SK-N-SH (cell line): ENCODE measurements around the gene GRIN1. TPM values are rescaled to one million over a fixed set of nuclear protein-coding genes. Genes with fewer than 3 reads are reported as not detected.
A peak's percentile ranks its signal among the peaks of the same experiment; 100 is the strongest.

Experiments used
- CTCF ChIA-PET: fragments of 300-600, 350-600 bp; formaldehyde crosslinking; extraction: SDS; loops from one replicate; lab custom pipeline; 2021; lab: Yijun Ruan, JAX
- POLR2A ChIA-PET: fragments of 350-600 bp; sonication (Branson Sonifier 250); formaldehyde crosslinking; extraction: SDS; loops from one replicate; lab custom pipeline; 2020; ENCODE audit warnings: antibody characterized with exemption, inconsistent platforms; lab: Yijun Ruan, JAX
- DNase-seq: peaks from one replicate; pipeline ENCODE4 v3.0.0; 2012
- H2AFZ ChIP-seq: fragments of 200-600 bp; sonication (generic); 2 replicates; pipeline ENCODE4 v1.8.1; 2016; ENCODE audit warnings: antibody characterized with exemption, mild to moderate bottlenecking, low read depth
- H3F3A ChIP-seq: fragments of 200-600 bp; sonication (generic); replicated peaks from 2 replicates; pipeline ENCODE3; 2016; ENCODE audit warnings: antibody characterized with exemption, mild to moderate bottlenecking; ENCODE audit not compliant: insufficient read depth
- H3K27ac ChIP-seq, 2 experiments: fragments of 200-500 bp in 1 of 2; fragments of 200-600 bp in 1 of 2; sonication (Bioruptor generic) in 1 of 2; sonication (generic), shearing (Covaris generic) in 1 of 2; 2 replicates each; pipeline versions ENCODE4 v1.5.1 to v1.6.1; 2014 to 2016; ENCODE audit warnings: low read depth in 2 of 2, inconsistent platforms in 1 of 2, low read length in 1 of 2, mild to moderate bottlenecking in 1 of 2, mixed read lengths in 1 of 2
- H3K27me3 ChIP-seq: fragments of 200-600 bp; sonication (generic), shearing (Covaris generic); 2 replicates; pipeline ENCODE4 v1.6.1; 2016; ENCODE audit warnings: mixed run types; ENCODE audit not compliant: insufficient read depth
- H3K36me3 ChIP-seq, 2 experiments: fragments of 200-500 bp in 1 of 2; fragments of 200-600 bp in 1 of 2; sonication (Bioruptor generic) in 1 of 2; sonication (generic) in 1 of 2; replicated peaks in 1 of 2; 2 replicates each; pipeline versions ENCODE3 to v1.5.1; 2014 to 2016; ENCODE audit warnings: low read length in 1 of 2, mild to moderate bottlenecking in 1 of 2; ENCODE audit not compliant: insufficient read depth in 2 of 2, control insufficient read depth in 1 of 2
- H3K4me1 ChIP-seq, 2 experiments: fragments of 200-500 bp in 1 of 2; fragments of 200-600 bp in 1 of 2; sonication (Bioruptor generic) in 1 of 2; sonication (generic), shearing (Covaris generic) in 1 of 2; 2 replicates each; pipeline versions ENCODE4 v1.5.1 to v1.6.1; 2014 to 2016; ENCODE audit warnings: low read depth in 1 of 2, low read length in 1 of 2, mixed run types in 1 of 2; ENCODE audit not compliant: insufficient read depth in 2 of 2, control insufficient read depth in 1 of 2
- H3K4me2 ChIP-seq: fragments of 200-600 bp; sonication (generic), shearing (Covaris generic); 2 replicates; pipeline ENCODE4 v1.6.1; 2017; ENCODE audit warnings: mixed run types
- H3K4me3 ChIP-seq, 2 experiments: fragments of 200-500 bp in 1 of 2; fragments of 200-600 bp in 1 of 2; sonication (Bioruptor generic) in 1 of 2; sonication (generic), shearing (Covaris generic) in 1 of 2; 2 replicates each; pipeline versions ENCODE4 v1.5.1 to v1.8.1; 2014 to 2016; ENCODE audit warnings: low read depth in 2 of 2, inconsistent platforms in 1 of 2, low read length in 1 of 2, mild to moderate bottlenecking in 1 of 2, mixed read lengths in 1 of 2, moderate library complexity in 1 of 2
- H3K79me2 ChIP-seq: fragments of 200-600 bp; sonication (generic); 2 replicates; pipeline ENCODE4 v1.8.1; 2017; ENCODE audit warnings: mild to moderate bottlenecking; ENCODE audit not compliant: insufficient read depth
- H3K9ac ChIP-seq: fragments of 200-600 bp; sonication (generic); 2 replicates; pipeline ENCODE4 v1.6.1; 2017; ENCODE audit warnings: mixed run types
- H3K9me2 ChIP-seq: fragments of 200-600 bp; sonication (generic); 2 replicates; pipeline ENCODE4 v1.6.1; 2017; ENCODE audit warnings: mixed run types
- H3K9me3 ChIP-seq: fragments of 200-600 bp; sonication (generic); 2 replicates; pipeline ENCODE4 v1.6.1; 2017; ENCODE audit warnings: mixed run types, mild to moderate bottlenecking, moderate library complexity
- H4K20me1 ChIP-seq: fragments of 200-600 bp; sonication (generic); 2 replicates; pipeline ENCODE4 v1.6.1; 2017; ENCODE audit warnings: mild to moderate bottlenecking, mixed run types; ENCODE audit not compliant: insufficient read depth
- CHD2 ChIP-seq: fragments of 150-350 bp; IDR thresholded peaks from 2 replicates; pipeline ENCODE4 v1.6.1; 2018; ENCODE audit warnings: low read length; ENCODE audit not compliant: partially characterized antibody
- ELF1 ChIP-seq: IDR thresholded peaks from 2 replicates; pipeline ENCODE4 v1.4.0; 2012
- FOSL2 ChIP-seq: IDR thresholded peaks from 2 replicates; pipeline ENCODE4 v1.4.0; 2012; ENCODE audit warnings: low read depth, mild to moderate bottlenecking, moderate library complexity, borderline replicate concordance
- FOXJ3 ChIP-seq: sonication (generic); formaldehyde crosslinking; IDR thresholded peaks from 2 replicates; pipeline ENCODE4 v1.5.1; 2020; ENCODE audit warnings: mild to moderate bottlenecking, missing genetic modification reagents
- GABPA ChIP-seq: IDR thresholded peaks from 2 replicates; pipeline ENCODE4 v1.4.0; 2012; ENCODE audit warnings: low read depth, mild to moderate bottlenecking
- GATA2 ChIP-seq: sonication (generic); formaldehyde crosslinking; IDR thresholded peaks from 2 replicates; pipeline ENCODE4 v1.5.0; 2020; ENCODE audit warnings: mild to moderate bottlenecking, missing genetic modification reagents
- MAX ChIP-seq: IDR thresholded peaks from 2 replicates; pipeline ENCODE4 v1.4.0; 2012; ENCODE audit warnings: low read depth
- MXI1 ChIP-seq: IDR thresholded peaks from 2 replicates; pipeline ENCODE4 v1.6.1; 2012; ENCODE audit warnings: mild to moderate bottlenecking, low read depth, low read length, improper control_type of control experiment
- NFIC ChIP-seq: IDR thresholded peaks from 2 replicates; pipeline ENCODE4 v1.4.0; 2012; ENCODE audit warnings: borderline replicate concordance
- NRF1 ChIP-seq: IDR thresholded peaks from 2 replicates; pipeline ENCODE4 v1.6.1; 2012; ENCODE audit warnings: low read depth, mild to moderate bottlenecking, low read length
- POLR2AphosphoS5 ChIP-seq: IDR thresholded peaks from 2 replicates; pipeline ENCODE4 v1.6.1; 2012; ENCODE audit warnings: low read depth, low read length
- RAD21 ChIP-seq: IDR thresholded peaks from 2 replicates; pipeline ENCODE4 v1.6.1; 2012; ENCODE audit warnings: mild to moderate bottlenecking, low read length
- RCOR1 ChIP-seq: fragments of 150-350 bp; IDR thresholded peaks from 2 replicates; pipeline ENCODE4 v1.6.1; 2017; ENCODE audit warnings: antibody characterized with exemption, low read length
- RFX5 ChIP-seq: IDR thresholded peaks from 2 replicates; pipeline ENCODE4 v1.6.1; 2012; ENCODE audit warnings: mild to moderate bottlenecking, improper control_type of control experiment, low read length
- SIN3A ChIP-seq: IDR thresholded peaks from 2 replicates; pipeline ENCODE4 v1.6.1; 2012; ENCODE audit warnings: low read depth, mild to moderate bottlenecking, low read length, moderate library complexity, borderline replicate concordance
- SMC3 ChIP-seq: IDR thresholded peaks from 2 replicates; pipeline ENCODE4 v1.6.1; 2012; ENCODE audit warnings: low read depth, low read length, improper control_type of control experiment
- TAF1 ChIP-seq: IDR thresholded peaks from 2 replicates; pipeline ENCODE4 v1.6.1; 2012; ENCODE audit warnings: low read depth, mild to moderate bottlenecking, low read length, moderate library complexity, borderline replicate concordance
- TCF12 ChIP-seq: IDR thresholded peaks from 2 replicates; pipeline ENCODE4 v1.4.0; 2012
- YY1 ChIP-seq: IDR thresholded peaks from 2 replicates; pipeline ENCODE4 v1.4.0; 2012; ENCODE audit warnings: low read depth, mild to moderate bottlenecking
- WGBS: methylation state at CpG from one replicate; pipeline ENCODE4 v1.1.6; 2017; ENCODE audit warnings: low lambda C conversion rate; 5-methylcytosine and 5-hydroxymethylcytosine counted together
- polyA plus RNA-seq, 3 experiments: library from polyadenylated mRNA; depleted of rRNA; stranded (reverse); fragments of >200 nt; gene quantifications; 2 replicates each; pipeline ENCODE4 v1.2.3, GENCODE V29; 2012
- TF ChIP-seq, protein P1 (sequence below): fragments of 200-600 bp; sonication (generic); IDR thresholded peaks from 2 replicates; pipeline ENCODE4 v1.6.1; 2017; ENCODE audit warnings: antibody characterized with exemption, mild to moderate bottlenecking, moderate library complexity
- TF ChIP-seq, protein P2 (sequence below): IDR thresholded peaks from 2 replicates; pipeline ENCODE4 v1.6.1; 2012; ENCODE audit warnings: mild to moderate bottlenecking, low read depth, low read length, moderate library complexity
- TF ChIP-seq, protein P3 (sequence below): fragments of 150-350 bp; IDR thresholded peaks from 2 replicates; pipeline ENCODE4 v1.6.1; 2016; ENCODE audit warnings: mild to moderate bottlenecking, low read depth, low read length
- TF ChIP-seq, protein P4 (sequence below): IDR thresholded peaks from 2 replicates; pipeline ENCODE4 v1.4.0; 2012; ENCODE audit warnings: low read depth, borderline replicate concordance

GRIN1 gene
- polyA plus RNA-seq, 1 of the 3 experiments (the other 2 are of a cell fraction), result not detected

GRCh38 chr9:137188490-137189296 lies 49.7 kb downstream of the GRIN1 start, which contains the start of the genes ANAPC2 and SSNA1:
TSS of gene ANAPC2 (minus strand) at chr9:137188560. CDS start at chr9:137188532, 28 bp downstream.
TSS of gene SSNA1 (plus strand) at chr9:137188676. CDS start at chr9:137188727, 51 bp downstream.
- peak within 1 kb of the TSS; percentile 91 to 95 for H3K27ac ChIP-seq
- peak; percentile 95; the same call in 1 of the 2 replicates for TF ChIP-seq SIN3A
- TF ChIP-seq TAF1, result peak; percentile 81
- TF ChIP-seq FOXJ3 (CRISPR knock-in tag), result 0 out of 2 replicates have a peak, but pooled peaks have one; percentile 40
- TF ChIP-seq FOSL2, result no peak
- TF ChIP-seq, protein P1, sequence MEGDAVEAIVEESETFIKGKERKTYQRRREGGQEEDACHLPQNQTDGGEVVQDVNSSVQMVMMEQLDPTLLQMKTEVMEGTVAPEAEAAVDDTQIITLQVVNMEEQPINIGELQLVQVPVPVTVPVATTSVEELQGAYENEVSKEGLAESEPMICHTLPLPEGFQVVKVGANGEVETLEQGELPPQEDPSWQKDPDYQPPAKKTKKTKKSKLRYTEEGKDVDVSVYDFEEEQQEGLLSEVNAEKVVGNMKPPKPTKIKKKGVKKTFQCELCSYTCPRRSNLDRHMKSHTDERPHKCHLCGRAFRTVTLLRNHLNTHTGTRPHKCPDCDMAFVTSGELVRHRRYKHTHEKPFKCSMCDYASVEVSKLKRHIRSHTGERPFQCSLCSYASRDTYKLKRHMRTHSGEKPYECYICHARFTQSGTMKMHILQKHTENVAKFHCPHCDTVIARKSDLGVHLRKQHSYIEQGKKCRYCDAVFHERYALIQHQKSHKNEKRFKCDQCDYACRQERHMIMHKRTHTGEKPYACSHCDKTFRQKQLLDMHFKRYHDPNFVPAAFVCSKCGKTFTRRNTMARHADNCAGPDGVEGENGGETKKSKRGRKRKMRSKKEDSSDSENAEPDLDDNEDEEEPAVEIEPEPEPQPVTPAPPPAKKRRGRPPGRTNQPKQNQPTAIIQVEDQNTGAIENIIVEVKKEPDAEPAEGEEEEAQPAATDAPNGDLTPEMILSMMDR, result peak; percentile 47
- peak; percentile 33; the same call in 1 of the 2 replicates for TF ChIP-seq NFIC
- TF ChIP-seq MAX, result peak; percentile 52; the same call in 1 of the 2 replicates
- TF ChIP-seq SMC3, result peak; percentile 35
- TF ChIP-seq GATA2 (CRISPR knock-in tag), result 0 out of 2 replicates have a peak, but pooled peaks have one; percentile 25
- TF ChIP-seq ELF1, result peak; percentile 85
- TF ChIP-seq RFX5, result no peak
- TF ChIP-seq MXI1, result peak; percentile 79
- 0 out of 2 replicates have a peak, but pooled peaks have one; percentile 9 for TF ChIP-seq RCOR1
- TF ChIP-seq YY1, result peak; percentile 83
- peak; percentile 87 for TF ChIP-seq NRF1
- TF ChIP-seq POLR2AphosphoS5, result peak; percentile 87
- TF ChIP-seq TCF12, result no peak
- TF ChIP-seq, protein P2, sequence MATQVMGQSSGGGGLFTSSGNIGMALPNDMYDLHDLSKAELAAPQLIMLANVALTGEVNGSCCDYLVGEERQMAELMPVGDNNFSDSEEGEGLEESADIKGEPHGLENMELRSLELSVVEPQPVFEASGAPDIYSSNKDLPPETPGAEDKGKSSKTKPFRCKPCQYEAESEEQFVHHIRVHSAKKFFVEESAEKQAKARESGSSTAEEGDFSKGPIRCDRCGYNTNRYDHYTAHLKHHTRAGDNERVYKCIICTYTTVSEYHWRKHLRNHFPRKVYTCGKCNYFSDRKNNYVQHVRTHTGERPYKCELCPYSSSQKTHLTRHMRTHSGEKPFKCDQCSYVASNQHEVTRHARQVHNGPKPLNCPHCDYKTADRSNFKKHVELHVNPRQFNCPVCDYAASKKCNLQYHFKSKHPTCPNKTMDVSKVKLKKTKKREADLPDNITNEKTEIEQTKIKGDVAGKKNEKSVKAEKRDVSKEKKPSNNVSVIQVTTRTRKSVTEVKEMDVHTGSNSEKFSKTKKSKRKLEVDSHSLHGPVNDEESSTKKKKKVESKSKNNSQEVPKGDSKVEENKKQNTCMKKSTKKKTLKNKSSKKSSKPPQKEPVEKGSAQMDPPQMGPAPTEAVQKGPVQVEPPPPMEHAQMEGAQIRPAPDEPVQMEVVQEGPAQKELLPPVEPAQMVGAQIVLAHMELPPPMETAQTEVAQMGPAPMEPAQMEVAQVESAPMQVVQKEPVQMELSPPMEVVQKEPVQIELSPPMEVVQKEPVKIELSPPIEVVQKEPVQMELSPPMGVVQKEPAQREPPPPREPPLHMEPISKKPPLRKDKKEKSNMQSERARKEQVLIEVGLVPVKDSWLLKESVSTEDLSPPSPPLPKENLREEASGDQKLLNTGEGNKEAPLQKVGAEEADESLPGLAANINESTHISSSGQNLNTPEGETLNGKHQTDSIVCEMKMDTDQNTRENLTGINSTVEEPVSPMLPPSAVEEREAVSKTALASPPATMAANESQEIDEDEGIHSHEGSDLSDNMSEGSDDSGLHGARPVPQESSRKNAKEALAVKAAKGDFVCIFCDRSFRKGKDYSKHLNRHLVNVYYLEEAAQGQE, result peak; percentile 68
- TF ChIP-seq CHD2, result peak; percentile 86
- peak; percentile 54 for TF ChIP-seq GABPA
- TF ChIP-seq, protein P3, sequence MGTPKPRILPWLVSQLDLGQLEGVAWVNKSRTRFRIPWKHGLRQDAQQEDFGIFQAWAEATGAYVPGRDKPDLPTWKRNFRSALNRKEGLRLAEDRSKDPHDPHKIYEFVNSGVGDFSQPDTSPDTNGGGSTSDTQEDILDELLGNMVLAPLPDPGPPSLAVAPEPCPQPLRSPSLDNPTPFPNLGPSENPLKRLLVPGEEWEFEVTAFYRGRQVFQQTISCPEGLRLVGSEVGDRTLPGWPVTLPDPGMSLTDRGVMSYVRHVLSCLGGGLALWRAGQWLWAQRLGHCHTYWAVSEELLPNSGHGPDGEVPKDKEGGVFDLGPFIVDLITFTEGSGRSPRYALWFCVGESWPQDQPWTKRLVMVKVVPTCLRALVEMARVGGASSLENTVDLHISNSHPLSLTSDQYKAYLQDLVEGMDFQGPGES, result no peak
- TF ChIP-seq, protein P4, sequence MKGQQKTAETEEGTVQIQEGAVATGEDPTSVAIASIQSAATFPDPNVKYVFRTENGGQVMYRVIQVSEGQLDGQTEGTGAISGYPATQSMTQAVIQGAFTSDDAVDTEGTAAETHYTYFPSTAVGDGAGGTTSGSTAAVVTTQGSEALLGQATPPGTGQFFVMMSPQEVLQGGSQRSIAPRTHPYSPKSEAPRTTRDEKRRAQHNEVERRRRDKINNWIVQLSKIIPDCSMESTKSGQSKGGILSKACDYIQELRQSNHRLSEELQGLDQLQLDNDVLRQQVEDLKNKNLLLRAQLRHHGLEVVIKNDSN, result no peak
- peak; percentile 53 for TF ChIP-seq RAD21
- peak; percentile 99 for DNase-seq
- ChIA-PET CTCF (interaction anchor here (0.6 to 3.5 kb wide), 22 partner anchors 9 to 517 kb away, joined by 3 to 24 read pairs (median 4); partner anchors contain the start of genes CYSRT1, LRRC26, NDOR1 and RNF224), POLR2A (interaction anchor here (0.6 to 2.7 kb wide), 12 partner anchors 8 to 62 kb away, joined by 3 to 20 read pairs (median 6); partner anchors contain the start of genes GRIN1, LRRC26, NDOR1 and RNF208)
- no peaks in the 10 kb centered on the region for H3K9me3 ChIP-seq
- 0 out of 2 replicates have a peak within 1 kb of the TSS, but pooled peaks have one; percentile 65 for H2AFZ ChIP-seq
- H3K27me3 ChIP-seq, result no peaks in the 10 kb centered on the region
- H3K79me2 ChIP-seq, result peaks cover 61% of the 10 kb centered on the region
- H3K36me3 ChIP-seq, result peaks cover 3 to 41% of the 10 kb centered on the region in 2 experiments
- no peaks in the 10 kb centered on the region for H3K9me2 ChIP-seq
- H3F3A ChIP-seq, result peaks cover 16% of the 10 kb centered on the region
- peaks cover 31% of the 10 kb centered on the region for H4K20me1 ChIP-seq
- peak within 1 kb of the TSS; percentile 99 for H3K4me2 ChIP-seq
- H3K9ac ChIP-seq, result peak within 1 kb of the TSS; percentile 85
- peaks cover 12 to 33% of the 10 kb centered on the region in 2 experiments; a peak in 3 of 4 replicates for H3K4me1 ChIP-seq
- WGBS, result under 1% methylated on average over 39 of the region's 98 CpGs
- peak within 1 kb of the TSS; percentile 71 to 84 for H3K4me3 ChIP-seq
